Fibroblast of skin of back (primary cell): Measurements from ENCODE around the gene LEP.
"Not testable (repeated sequence)": the region's sequence is repeated elsewhere in the genome, so short reads cannot be mapped to it uniquely, and the experiment has no call there.

Source experiments
- DNase-seq: peaks from one replicate; pipeline ENCODE4 v3.0.0-alpha.2; 2013

Gene LEP

GRCh38 chr7:128274246-128274883 is 33.3 kb downstream of the LEP start:
- DNase-seq, result no peak

- no peak for DNase-seq
These were observed 34.0 kb downstream of the LEP start for GRCh38 chr7:128274884-128275603.

GRCh38 chr7:128275681-128276080 is 34.6 kb downstream of the LEP start:
- no peak for DNase-seq

GRCh38 chr7:128278366-128278765 is 37.3 kb downstream of the LEP start:
- no peak for DNase-seq

GRCh38 chr7:128279124-128279713 is 38.1 kb downstream of the LEP start:
- no peak for DNase-seq

GRCh38 chr7:128280451-128280850 is 39.4 kb downstream of the LEP start:
- DNase-seq, result not testable (repeated sequence)

- DNase-seq, result no peak
These were observed 40.7 kb downstream of the LEP start for GRCh38 chr7:128281605-128282380.

- no peak for DNase-seq
These were observed 43.0 kb downstream of the LEP start for GRCh38 chr7:128284102-128284501.

GRCh38 chr7:128287556-128287955 is 46.5 kb downstream of the LEP start:
- DNase-seq, result no peak

- not testable (repeated sequence) for DNase-seq
These were observed 56.9 kb downstream of the LEP start for GRCh38 chr7:128298004-128298403.

GRCh38 chr7:128299109-128299607 is 58.1 kb downstream of the LEP start:
- DNase-seq, result no peak

- DNase-seq, result no peak
These were observed 61.1 kb downstream of the LEP start for GRCh38 chr7:128302139-128302538.

- DNase-seq, result no peak
These were observed 62.1 kb downstream of the LEP start for GRCh38 chr7:128303133-128303532.

- no peak for DNase-seq
These were observed 62.6 kb downstream of the LEP start for GRCh38 chr7:128303643-128304042.

GRCh38 chr7:128304212-128304611 is 63.1 kb downstream of the LEP start:
- DNase-seq, result no peak

GRCh38 chr7:128307061-128307460 is 66.0 kb downstream of the LEP start:
- DNase-seq, result no peak
